ENCODE data around the gene TRIM23.
"Not testable (repeated sequence)": the region's sequence is repeated elsewhere in the genome, so short reads cannot be mapped to it uniquely, and the experiment has no call there.

The TRIM23 gene

GRCh38 chr5:65625743-65626142 is 1.6 kb upstream of the TRIM23 start:
- Histone ChIP-seq H3K27me3 (ENCODE audit: control insufficient read depth in 5 of 5, insufficient read depth in 4 of 5, low read length in 5 of 5) (no peaks in the 10 kb centered on the region), H3K9ac (ENCODE audit: low read length in 5 of 5) (peak overlapping the region in 3 of 5 donors; percentile 92 to 97 (median 94)), H3K4me1 (ENCODE audit: control insufficient read depth in 5 of 5, insufficient read depth in 5 of 5, low read length in 5 of 5) (peaks cover 0 to 31% (median 28%) of the 10 kb centered on the region in 5 donors), H3K27ac (ENCODE audit: low read depth, low read length) (no peak overlapping the region), H3K36me3 (ENCODE audit: control insufficient read depth in 5 of 5, insufficient read depth in 5 of 5, low read length in 5 of 5) (peaks cover 4 to 10% (median 6%) of the 10 kb centered on the region in 5 donors), H3K9me3 (ENCODE audit: control insufficient read depth in 5 of 5, low read length in 5 of 5) (no peaks in the 10 kb centered on the region), H3K4me3 (ENCODE audit: low read depth in 1 of 5, low read length in 5 of 5) (peak overlapping the region; percentile 15 to 99 (median 89))

- peak within 1 kb of the TSS; percentile 92 to 98 (median 97) for H3K9ac ChIP-seq (ENCODE audit: low read length in 5 of 5)
- H3K4me3 ChIP-seq (ENCODE audit: low read depth in 1 of 5, low read length in 5 of 5): peak within 1 kb of the TSS; percentile 85 to 99 (median 96)
- H3K27me3 ChIP-seq (ENCODE audit: control insufficient read depth in 5 of 5, insufficient read depth in 4 of 5, low read length in 5 of 5): no peaks in the 10 kb centered on the region
- H3K27ac ChIP-seq (ENCODE audit: low read depth, low read length): peak within 1 kb of the TSS; percentile 59
- no peaks in the 10 kb centered on the region for H3K9me3 ChIP-seq (ENCODE audit: control insufficient read depth in 5 of 5, low read length in 5 of 5)
- peaks cover 0 to 31% (median 28%) of the 10 kb centered on the region in 5 donors for H3K4me1 ChIP-seq (ENCODE audit: control insufficient read depth in 5 of 5, insufficient read depth in 5 of 5, low read length in 5 of 5)
- peaks cover 3 to 8% (median 5%) of the 10 kb centered on the region in 5 donors for H3K36me3 ChIP-seq (ENCODE audit: control insufficient read depth in 5 of 5, insufficient read depth in 5 of 5, low read length in 5 of 5)
These were observed 730 bp upstream of the TRIM23 start, which contains the start of the genes SHLD3 and TRAPPC13 for GRCh38 chr5:65624571-65625555. SHLD3 (plus strand) TSS chr5:65625027; CDS start chr5:65629588, 4,561 bp downstream. TRAPPC13 (plus strand) TSS chr5:65625027; CDS start chr5:65625061, 34 bp downstream.

- H3K27ac ChIP-seq (ENCODE audit: low read depth, low read length): no peak overlapping the region
- H3K9me3 ChIP-seq (ENCODE audit: control insufficient read depth in 5 of 5, low read length in 5 of 5): no peaks in the 10 kb centered on the region
- H3K4me1 ChIP-seq (ENCODE audit: control insufficient read depth in 5 of 5, insufficient read depth in 5 of 5, low read length in 5 of 5): peaks cover 0 to 31% (median 28%) of the 10 kb centered on the region in 5 donors
- no peaks in the 10 kb centered on the region for H3K27me3 ChIP-seq (ENCODE audit: control insufficient read depth in 5 of 5, insufficient read depth in 4 of 5, low read length in 5 of 5)
- H3K36me3 ChIP-seq (ENCODE audit: control insufficient read depth in 5 of 5, insufficient read depth in 5 of 5, low read length in 5 of 5): no peaks in the 10 kb centered on the region
- peak overlapping the region; percentile 89 to 98 (median 94) for H3K9ac ChIP-seq (ENCODE audit: low read length in 5 of 5)
- peak overlapping the region; percentile 85 to 99 (median 96) for H3K4me3 ChIP-seq (ENCODE audit: low read depth in 1 of 5, low read length in 5 of 5)
These were observed 651 bp downstream of the TRIM23 start for GRCh38 chr5:65623482-65623881.

- not testable (repeated sequence) for H3K4me3 ChIP-seq (ENCODE audit: low read depth in 1 of 5, low read length in 5 of 5); H3K9me3 ChIP-seq (ENCODE audit: control insufficient read depth in 5 of 5, low read length in 5 of 5); H3K9ac ChIP-seq (ENCODE audit: low read length in 5 of 5); H3K36me3 ChIP-seq (ENCODE audit: control insufficient read depth in 5 of 5, insufficient read depth in 5 of 5, low read length in 5 of 5); H3K27ac ChIP-seq (ENCODE audit: low read depth, low read length); H3K27me3 ChIP-seq (ENCODE audit: control insufficient read depth in 5 of 5, insufficient read depth in 4 of 5, low read length in 5 of 5)
- H3K4me1 ChIP-seq (ENCODE audit: control insufficient read depth in 5 of 5, insufficient read depth in 5 of 5, low read length in 5 of 5): peaks cover 0 to 31% (median 28%) of the 10 kb centered on the region in 5 donors
These were observed 2.2 kb downstream of the TRIM23 start for GRCh38 chr5:65621961-65622360.

- Histone ChIP-seq H3K27ac (ENCODE audit: low read depth, low read length) (no peak overlapping the region), H3K9me3 (ENCODE audit: control insufficient read depth in 5 of 5, low read length in 5 of 5) (no peaks in the 10 kb centered on the region), H3K27me3 (ENCODE audit: control insufficient read depth in 5 of 5, insufficient read depth in 4 of 5, low read length in 5 of 5) (no peaks in the 10 kb centered on the region), H3K36me3 (ENCODE audit: control insufficient read depth in 5 of 5, insufficient read depth in 5 of 5, low read length in 5 of 5) (peaks cover 0 to 12% (median 6%) of the 10 kb centered on the region in 5 donors), H3K9ac (ENCODE audit: low read length in 5 of 5) (no peak overlapping the region), H3K4me1 (ENCODE audit: control insufficient read depth in 5 of 5, insufficient read depth in 5 of 5, low read length in 5 of 5) (peaks cover 0 to 19% (median 16%) of the 10 kb centered on the region in 5 donors), H3K4me3 (ENCODE audit: low read depth in 1 of 5, low read length in 5 of 5) (no peak overlapping the region)
These were observed 4.1 kb downstream of the TRIM23 start for GRCh38 chr5:65620021-65620420.

GRCh38 chr5:65612298-65612907 is 11.7 kb downstream of the TRIM23 start:
- H3K9ac ChIP-seq (ENCODE audit: low read length in 5 of 5): no peak overlapping the region
- no peaks in the 10 kb centered on the region for H3K27me3 ChIP-seq (ENCODE audit: control insufficient read depth in 5 of 5, insufficient read depth in 4 of 5, low read length in 5 of 5)
- peaks cover 49 to 70% (median 56%) of the 10 kb centered on the region in 5 donors for H3K36me3 ChIP-seq (ENCODE audit: control insufficient read depth in 5 of 5, insufficient read depth in 5 of 5, low read length in 5 of 5)
- no peaks in the 10 kb centered on the region for H3K4me1 ChIP-seq (ENCODE audit: control insufficient read depth in 5 of 5, insufficient read depth in 5 of 5, low read length in 5 of 5)
- no peak overlapping the region for H3K4me3 ChIP-seq (ENCODE audit: low read depth in 1 of 5, low read length in 5 of 5)
- H3K27ac ChIP-seq (ENCODE audit: low read depth, low read length): no peak overlapping the region
- no peaks in the 10 kb centered on the region for H3K9me3 ChIP-seq (ENCODE audit: control insufficient read depth in 5 of 5, low read length in 5 of 5)

GRCh38 chr5:65611524-65611923 is 12.6 kb downstream of the TRIM23 start:
- Histone ChIP-seq H3K4me3 (ENCODE audit: low read depth in 1 of 5, low read length in 5 of 5) (no peak overlapping the region), H3K27ac (ENCODE audit: low read depth, low read length) (no peak overlapping the region), H3K36me3 (ENCODE audit: control insufficient read depth in 5 of 5, insufficient read depth in 5 of 5, low read length in 5 of 5) (peaks cover 58 to 76% (median 64%) of the 10 kb centered on the region in 5 donors), H3K9me3 (ENCODE audit: control insufficient read depth in 5 of 5, low read length in 5 of 5) (no peaks in the 10 kb centered on the region), H3K27me3 (ENCODE audit: control insufficient read depth in 5 of 5, insufficient read depth in 4 of 5, low read length in 5 of 5) (no peaks in the 10 kb centered on the region), H3K9ac (ENCODE audit: low read length in 5 of 5) (no peak overlapping the region), H3K4me1 (ENCODE audit: control insufficient read depth in 5 of 5, insufficient read depth in 5 of 5, low read length in 5 of 5) (no peaks in the 10 kb centered on the region)

GRCh38 chr5:65601761-65602160 is 22.4 kb downstream of the TRIM23 start:
- not testable (repeated sequence) for H3K4me1 ChIP-seq (ENCODE audit: control insufficient read depth in 5 of 5, insufficient read depth in 5 of 5, low read length in 5 of 5); H3K9ac ChIP-seq (ENCODE audit: low read length in 5 of 5); H3K27ac ChIP-seq (ENCODE audit: low read depth, low read length); H3K9me3 ChIP-seq (ENCODE audit: control insufficient read depth in 5 of 5, low read length in 5 of 5); H3K27me3 ChIP-seq (ENCODE audit: control insufficient read depth in 5 of 5, insufficient read depth in 4 of 5, low read length in 5 of 5); H3K4me3 ChIP-seq (ENCODE audit: low read depth in 1 of 5, low read length in 5 of 5)
- peaks cover 52 to 78% (median 53%) of the 10 kb centered on the region in 5 donors for H3K36me3 ChIP-seq (ENCODE audit: control insufficient read depth in 5 of 5, insufficient read depth in 5 of 5, low read length in 5 of 5)

- Histone ChIP-seq H3K4me1 (ENCODE audit: control insufficient read depth in 5 of 5, insufficient read depth in 5 of 5, low read length in 5 of 5) (no peaks in the 10 kb centered on the region), H3K27me3 (ENCODE audit: control insufficient read depth in 5 of 5, insufficient read depth in 4 of 5, low read length in 5 of 5) (no peaks in the 10 kb centered on the region), H3K9ac (ENCODE audit: low read length in 5 of 5) (no peak overlapping the region), H3K4me3 (ENCODE audit: low read depth in 1 of 5, low read length in 5 of 5) (no peak overlapping the region), H3K9me3 (ENCODE audit: control insufficient read depth in 5 of 5, low read length in 5 of 5) (no peaks in the 10 kb centered on the region), H3K27ac (ENCODE audit: low read depth, low read length) (no peak overlapping the region), H3K36me3 (ENCODE audit: control insufficient read depth in 5 of 5, insufficient read depth in 5 of 5, low read length in 5 of 5) (peaks cover 59 to 80% (median 71%) of the 10 kb centered on the region in 5 donors)
These were observed 35.4 kb downstream of the TRIM23 start for GRCh38 chr5:65588694-65589093.

- Histone ChIP-seq H3K4me1 (ENCODE audit: control insufficient read depth in 5 of 5, insufficient read depth in 5 of 5, low read length in 5 of 5) (no peaks in the 10 kb centered on the region), H3K27me3 (ENCODE audit: control insufficient read depth in 5 of 5, insufficient read depth in 4 of 5, low read length in 5 of 5) (no peaks in the 10 kb centered on the region), H3K9ac (ENCODE audit: low read length in 5 of 5) (no peak overlapping the region), H3K9me3 (ENCODE audit: control insufficient read depth in 5 of 5, low read length in 5 of 5) (no peaks in the 10 kb centered on the region), H3K36me3 (ENCODE audit: control insufficient read depth in 5 of 5, insufficient read depth in 5 of 5, low read length in 5 of 5) (peaks cover 31 to 48% (median 47%) of the 10 kb centered on the region in 5 donors), H3K27ac (ENCODE audit: low read depth, low read length) (no peak overlapping the region), H3K4me3 (ENCODE audit: low read depth in 1 of 5, low read length in 5 of 5) (no peak overlapping the region)
These were observed 47.0 kb downstream of the TRIM23 start for GRCh38 chr5:65577141-65577540.
